GM21619 (cell line): ENCODE data around the gene MRPL39.

Source experiments
- ATAC-seq: cut with Tn5 transposase; IDR thresholded peaks from one replicate; pipeline ENCODE4 v1.9.1; 2021; ENCODE audit not compliant: unreplicated experiment

Gene MRPL39

DNA sequence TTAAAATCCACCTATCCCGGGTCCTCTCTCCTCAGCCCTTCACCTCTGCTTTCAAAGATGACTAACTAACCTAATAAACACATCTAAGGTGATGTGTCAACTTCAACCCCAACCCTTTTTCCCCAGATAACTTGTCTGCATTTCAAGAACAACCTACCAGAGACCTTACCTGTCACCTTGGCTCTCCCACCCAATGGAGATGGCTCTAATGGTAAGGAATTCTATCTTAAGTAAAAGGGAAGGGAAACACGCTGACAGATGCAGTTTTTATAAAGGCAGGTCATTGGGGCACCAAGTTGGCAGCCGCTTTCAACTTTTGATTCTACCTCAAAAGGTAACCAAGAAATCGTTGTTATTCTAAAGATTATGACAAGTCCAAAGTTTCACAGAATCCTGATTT, 37.6 kb downstream of the MRPL39 start:
- no peak for ATAC-seq

DNA sequence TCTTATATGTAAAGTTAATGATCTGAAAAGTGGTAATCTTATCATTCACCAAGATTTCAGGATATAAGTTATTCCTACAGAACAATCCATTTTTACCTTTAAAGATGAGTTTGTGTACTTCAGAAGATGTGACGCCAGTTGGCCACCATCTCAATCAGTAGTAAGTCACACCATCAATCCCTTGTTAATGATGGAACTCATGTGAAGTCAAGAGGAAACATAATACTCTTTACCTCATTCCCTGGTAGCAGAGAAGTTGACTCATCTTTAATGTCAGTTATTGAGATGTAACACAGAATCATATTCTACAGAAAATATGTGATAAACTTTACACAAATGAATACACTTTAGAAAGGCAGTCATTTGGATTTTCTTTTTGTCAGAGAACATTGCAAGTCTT, 38.2 kb downstream of the MRPL39 start:
- ATAC-seq: no peak

DNA sequence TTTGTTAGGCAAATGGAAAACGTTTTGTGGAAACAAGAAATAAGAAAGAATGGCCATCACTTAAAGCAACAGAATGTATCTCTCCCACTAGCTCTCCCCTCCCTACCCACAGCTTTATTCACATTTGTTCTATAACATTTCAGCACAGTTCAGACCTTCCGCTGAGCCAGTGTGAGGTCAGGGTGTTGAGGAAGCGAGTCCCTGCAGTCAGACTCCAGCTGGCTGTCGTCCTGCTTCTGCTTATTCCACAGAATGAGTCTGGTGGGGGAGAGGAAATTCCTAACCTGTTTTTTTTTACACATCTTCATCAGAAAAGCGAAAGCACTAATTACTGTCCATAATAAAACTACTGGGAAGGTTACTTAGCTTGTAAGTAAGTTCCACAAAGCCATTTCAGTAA, 39.0 kb downstream of the MRPL39 start:
- ATAC-seq: no peak

DNA sequence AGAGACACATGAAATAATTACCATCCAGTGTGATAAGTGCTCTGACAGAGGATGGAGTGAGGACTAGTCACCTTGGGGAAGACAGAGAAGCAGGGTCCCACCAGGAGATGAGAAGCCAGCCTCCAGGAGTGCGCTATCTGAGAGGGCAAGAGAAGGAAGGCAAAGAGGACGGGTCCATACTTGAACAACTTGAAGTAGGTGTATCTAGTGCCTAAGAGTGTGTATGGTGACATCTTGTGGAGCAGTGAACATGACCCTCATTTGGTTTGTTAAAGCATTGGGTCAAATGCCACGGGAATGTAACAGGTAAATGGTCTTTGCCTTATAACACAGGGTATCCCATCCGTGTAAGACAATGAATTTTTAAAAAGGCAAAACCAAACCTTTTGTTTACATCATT, 39.8 kb downstream of the MRPL39 start:
- ATAC-seq: no peak

DNA sequence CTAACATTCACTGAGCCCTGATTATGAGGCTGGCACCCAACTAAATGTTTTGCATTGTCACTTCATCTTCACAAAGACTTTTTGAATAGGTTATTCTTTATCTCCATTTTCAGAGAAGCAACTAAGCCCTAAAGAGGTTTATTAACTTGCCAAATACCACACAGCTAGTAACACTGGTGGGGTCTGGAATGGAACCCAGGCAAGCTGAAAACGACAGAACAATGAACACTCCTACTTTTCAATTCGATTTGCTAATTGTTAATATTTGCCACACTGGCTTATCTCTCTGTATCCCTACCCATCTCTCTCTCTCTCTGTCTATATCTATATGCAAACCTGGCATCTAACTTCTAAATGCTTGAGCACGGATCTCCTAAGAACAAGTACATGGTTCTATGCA, 40.6 kb downstream of the MRPL39 start:
- no peak for ATAC-seq

DNA sequence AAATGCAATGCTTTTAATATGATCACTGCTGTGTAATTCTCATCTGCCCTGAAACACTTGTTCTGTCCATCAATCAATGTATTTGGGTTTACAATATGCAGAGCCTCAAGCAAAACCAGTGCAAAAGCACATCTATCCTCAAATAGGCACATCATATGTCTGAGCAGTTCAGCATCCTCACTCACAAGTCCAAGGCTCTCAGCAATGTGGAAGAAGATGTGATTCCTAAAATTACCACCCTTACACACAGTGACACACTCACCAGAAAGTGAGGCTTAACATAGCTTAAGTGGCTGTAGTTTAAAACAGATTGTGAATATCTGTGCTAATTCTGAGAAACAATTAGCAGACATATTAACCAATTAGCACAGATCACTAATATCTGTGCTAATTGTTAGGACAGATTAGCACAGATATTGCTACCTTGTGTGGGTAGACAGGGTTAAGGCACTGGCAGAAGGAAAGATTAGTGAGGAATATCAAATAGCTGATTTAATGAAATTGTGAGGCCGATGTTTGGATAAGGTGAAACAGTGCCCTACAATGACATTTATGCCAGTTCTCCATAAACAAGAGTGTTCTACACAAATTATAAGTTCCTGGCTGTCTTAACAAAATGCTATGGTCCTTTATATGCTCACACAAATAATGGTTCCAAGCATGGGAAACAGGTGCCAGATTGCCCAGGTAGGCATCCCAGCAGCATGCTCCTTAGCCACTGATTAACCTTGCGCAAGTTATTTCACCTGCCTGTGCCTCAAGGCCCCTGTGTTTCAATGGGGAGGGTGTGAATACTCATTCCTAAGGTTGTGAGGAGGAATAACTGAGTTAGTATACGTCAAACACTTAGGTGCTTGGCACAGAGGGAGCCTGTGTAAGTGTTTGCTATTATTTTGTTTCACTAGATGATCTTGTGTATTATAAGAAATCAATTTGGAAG, 41.7 kb downstream of the MRPL39 start:
- ATAC-seq: no peak

DNA sequence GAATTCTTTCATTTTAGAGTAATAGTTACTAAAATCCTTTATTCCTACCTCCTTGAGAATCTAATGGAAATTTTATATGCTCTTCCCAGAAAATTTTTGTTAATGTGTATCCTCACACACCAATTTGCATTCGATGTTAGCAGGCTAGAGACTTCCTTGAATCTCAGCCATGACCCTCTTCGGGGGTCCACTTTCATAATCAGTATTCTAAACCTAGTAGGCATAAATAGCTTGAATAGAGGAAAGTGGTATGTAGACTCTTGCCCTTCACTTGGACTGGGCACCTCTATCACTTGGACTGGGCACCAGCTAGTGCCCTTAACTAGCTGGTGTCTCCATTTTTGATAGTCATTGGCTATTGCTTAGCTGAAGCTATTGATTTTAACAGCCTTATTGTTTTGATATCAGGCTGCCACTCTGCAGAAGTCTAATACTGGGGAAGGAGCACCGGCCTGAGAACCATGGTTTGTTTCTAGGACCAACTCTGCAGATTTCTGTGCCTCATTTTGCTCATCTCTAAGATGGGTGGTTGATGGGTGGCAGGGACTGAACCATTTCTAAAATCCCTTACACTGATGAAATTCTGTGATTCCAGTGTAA, 42.8 kb downstream of the MRPL39 start:
- ATAC-seq: no peak

DNA sequence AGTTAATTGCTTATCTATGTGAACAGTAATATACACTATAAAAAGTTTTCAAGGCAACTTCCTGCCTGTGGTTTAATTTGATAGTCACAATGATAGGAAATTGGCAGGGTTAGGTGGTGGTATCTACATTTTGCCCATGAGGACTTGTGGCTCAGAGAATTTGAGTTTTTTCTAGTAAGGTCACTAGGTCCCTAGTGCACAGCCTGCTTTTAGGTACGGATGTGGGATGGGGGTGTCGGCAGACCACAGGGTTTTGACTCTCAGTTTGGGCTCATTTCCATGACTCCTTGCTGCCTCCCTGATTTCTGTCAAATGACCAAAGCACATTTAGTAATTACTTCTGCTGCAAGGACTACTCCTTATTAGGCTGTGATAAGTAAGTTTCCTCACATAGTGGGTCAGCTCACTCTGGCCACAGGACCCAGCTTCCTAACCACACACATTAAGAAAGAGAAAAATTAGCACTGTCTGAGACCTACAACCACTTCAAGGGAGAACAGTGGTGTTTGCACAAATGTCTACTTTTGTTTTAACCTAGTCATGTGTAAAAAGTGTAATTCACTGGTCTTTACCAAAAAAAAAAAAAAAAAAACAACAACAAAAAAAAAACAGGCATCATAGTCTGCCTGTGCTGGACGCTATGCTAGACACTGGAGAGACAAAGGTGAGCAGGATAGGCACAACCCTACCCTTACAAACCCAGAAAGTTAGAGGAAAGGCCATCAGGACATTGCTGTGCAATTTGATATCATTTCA, 43.7 kb downstream of the MRPL39 start:
- no peak for ATAC-seq

DNA sequence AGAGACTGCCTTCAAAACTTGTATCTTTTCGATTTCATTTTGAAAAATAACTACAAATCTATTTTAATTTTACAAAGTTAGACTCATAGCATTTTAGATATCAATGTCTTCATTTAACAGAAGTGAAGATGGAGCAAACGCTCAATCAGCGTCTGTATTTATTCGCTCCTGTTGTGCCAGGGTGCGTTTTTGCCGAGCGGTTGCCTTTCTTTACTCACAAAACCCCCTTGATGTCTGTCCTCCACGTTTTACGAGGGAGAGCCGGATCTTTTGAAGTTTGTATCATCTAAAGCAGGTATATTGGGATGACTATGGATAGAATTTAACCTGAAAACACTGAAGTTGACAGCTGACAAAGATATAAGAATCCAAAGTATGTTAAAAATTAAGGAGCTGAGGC, 44.6 kb downstream of the MRPL39 start:
- ATAC-seq: no peak

DNA sequence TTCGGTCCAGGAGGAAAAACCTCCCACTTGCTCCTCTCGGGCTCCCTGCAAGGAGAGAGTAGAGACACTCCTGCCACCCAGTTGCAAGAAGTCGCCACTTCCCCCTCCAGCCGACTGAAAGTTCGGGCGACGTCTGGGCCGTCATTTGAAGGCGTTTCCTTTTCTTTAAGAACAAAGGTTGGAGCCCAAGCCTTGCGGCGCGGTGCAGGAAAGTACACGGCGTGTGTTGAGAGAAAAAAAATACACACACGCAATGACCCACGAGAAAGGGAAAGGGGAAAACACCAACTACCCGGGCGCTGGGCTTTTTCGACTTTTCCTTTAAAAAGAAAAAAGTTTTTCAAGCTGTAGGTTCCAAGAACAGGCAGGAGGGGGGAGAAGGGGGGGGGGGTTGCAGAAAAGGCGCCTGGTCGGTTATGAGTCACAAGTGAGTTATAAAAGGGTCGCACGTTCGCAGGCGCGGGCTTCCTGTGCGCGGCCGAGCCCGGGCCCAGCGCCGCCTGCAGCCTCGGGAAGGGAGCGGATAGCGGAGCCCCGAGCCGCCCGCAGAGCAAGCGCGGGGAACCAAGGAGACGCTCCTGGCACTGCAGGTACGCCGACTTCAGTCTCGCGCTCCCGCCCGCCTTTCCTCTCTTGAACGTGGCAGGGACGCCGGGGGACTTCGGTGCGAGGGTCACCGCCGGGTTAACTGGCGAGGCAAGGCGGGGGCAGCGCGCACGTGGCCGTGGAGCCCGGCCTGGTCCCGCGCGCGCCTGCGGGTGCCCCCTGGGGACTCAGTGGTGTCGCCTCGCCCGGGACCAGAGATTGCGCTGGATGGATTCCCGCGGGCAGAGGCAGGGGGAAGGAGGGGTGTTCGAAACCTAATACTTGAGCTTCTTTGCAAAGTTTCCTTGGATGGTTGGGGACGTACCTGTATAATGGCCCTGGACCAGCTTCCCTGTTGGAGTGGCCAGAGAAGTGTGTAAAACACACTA, 45.3 kb downstream of the MRPL39 start:
- ATAC-seq: peak; percentile 49

DNA sequence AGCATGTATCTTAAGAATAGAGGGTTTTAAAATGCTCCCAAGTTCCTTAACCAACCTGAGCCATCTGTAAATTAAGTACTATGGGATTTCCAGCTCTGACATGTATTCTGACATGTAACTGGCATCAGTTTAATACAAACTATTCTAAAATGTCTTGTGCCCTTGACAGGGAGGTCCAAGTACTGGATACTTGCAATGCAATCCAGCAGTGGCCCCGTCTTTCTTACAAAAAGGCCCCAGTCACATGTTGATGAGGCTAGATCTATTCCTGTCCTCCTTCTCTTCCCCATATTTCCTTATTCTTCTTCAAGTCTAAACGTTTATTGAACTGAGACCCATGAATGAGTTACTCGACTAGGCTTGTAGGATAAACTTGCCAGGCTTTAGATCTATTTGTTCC, 46.4 kb downstream of the MRPL39 start:
- no peak for ATAC-seq

DNA sequence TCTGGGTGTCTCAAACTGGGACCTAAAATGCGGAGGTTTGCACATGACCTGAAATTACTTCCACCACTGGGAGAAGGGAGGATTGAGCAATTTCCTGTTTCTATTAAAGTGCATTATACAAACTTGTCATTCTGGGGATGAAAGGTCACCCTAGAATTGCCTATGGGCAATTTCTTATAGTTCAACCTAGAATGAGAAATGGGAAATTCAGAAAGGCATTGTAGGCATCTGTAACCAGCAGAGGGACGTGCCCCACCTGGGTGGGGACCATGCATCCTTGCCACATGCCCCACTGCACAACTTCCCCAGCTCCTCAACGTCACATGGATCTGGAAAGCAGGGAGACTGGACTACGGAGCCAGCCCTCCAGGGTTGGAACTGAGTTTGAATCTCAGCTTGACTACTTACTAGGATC, 47.0 kb downstream of the MRPL39 start:
- ATAC-seq: no peak

DNA sequence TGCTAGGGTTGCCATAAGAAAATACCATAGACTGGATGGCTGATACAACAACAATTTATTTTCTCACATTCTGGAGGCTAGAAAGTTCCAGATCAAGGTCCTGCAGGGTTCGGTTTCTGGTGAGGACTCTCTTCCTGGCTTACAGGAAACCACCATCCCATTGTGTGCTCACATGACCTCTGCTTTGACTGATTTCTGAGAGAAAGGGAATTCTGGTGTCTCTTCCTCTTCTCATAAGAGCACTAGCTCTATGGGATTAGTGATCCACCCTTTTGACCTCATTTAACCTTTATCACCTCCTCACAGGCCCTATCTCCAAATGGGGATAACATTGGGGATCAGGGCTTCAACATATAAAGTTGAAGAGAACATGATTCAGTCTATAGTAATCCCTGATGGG, 47.5 kb downstream of the MRPL39 start:
- ATAC-seq: no peak

DNA sequence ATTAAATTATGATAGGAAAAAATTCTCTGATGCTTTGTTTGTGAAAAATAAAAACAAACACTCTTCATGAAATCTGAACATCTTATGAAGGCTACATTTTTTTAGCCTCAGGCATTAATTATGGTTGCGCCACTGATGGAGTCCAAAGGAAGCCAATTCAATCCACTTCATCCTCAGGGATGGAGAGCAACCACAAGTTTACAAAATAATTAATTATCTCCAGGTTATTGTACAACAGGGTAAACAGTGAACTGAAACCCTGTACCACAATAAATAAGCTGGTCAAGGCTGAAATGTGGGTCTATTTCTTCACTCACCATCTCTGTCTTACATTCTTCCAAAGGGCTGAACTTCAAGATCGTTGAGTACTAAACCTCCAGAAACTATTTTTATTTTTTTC, 49.2 kb downstream of the MRPL39 start:
- no peak for ATAC-seq

DNA sequence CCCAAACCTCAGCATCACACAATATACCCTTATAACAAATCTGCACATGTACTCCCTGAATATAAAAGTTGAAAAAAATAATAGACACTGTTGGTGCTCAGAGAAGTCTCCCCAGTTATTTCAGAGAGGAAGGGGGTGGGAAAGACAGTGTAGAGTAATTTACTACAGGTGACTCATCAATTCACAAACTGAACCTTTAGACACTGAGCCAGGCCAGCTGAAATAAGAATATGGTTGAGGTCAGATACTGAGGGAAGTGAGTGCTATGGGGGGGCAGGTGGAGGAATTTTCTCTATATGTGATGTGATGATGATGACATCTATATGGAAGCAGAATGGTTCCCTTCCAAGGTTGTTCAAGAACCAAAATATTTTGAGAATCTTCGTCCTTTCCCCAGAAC, 50.1 kb downstream of the MRPL39 start:
- no peak for ATAC-seq

DNA sequence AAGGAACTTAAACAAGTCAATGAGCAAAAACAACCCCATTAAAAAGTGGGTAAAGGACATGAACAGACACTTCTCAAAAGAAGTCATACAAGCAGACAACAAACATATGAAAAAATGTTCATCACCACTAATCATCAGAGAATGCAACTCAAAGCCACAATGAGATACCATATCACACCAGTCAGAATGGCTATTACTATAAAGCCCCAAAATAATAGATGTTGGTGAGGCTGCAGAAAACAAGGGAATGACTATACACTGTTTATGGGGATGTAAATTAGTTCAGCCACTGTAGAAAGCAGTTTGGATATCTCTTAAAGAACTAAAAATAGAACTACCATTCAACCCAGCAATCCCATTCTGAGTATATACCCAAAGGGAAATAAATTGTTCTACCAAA, 51.2 kb downstream of the MRPL39 start:
- ATAC-seq: no peak

DNA sequence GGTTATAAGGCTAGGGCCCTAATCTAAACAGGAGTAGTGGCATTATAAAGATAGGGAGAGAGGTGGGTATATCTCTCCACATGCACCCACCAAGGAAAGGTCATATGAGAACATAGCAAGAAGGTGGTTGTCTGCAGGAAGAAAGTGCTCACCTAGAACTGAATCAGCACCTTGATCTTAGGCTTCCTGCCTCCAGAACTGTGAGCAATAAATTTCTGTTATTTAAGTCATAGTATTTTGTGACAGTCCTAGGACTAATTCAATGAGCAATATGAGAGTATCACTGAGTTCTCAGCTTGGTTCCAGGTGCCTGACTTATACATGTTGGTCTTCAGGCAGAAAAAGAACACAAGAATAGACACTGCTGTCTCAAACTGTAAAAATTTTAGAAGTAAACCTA, 51.8 kb downstream of the MRPL39 start:
- ATAC-seq: no peak

DNA sequence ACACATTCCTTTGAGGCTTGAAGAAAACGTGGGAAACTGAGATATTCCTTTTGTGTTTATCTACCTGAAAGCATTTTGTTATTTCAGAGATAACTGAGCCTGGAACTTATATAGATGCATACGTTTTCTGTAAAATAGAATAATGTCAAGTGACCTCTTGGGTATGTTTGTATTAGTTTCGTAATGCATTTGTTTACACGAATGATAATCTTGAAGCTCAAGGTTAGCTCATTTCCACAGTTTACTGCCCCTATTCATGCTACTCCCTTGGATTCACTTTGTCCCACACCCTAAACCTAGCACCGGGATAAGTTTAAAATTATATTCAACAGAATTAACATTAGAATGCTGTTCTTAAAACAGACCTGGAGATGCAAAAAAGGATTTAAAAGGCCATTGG, 54.4 kb downstream of the MRPL39 start:
- no peak for ATAC-seq

DNA sequence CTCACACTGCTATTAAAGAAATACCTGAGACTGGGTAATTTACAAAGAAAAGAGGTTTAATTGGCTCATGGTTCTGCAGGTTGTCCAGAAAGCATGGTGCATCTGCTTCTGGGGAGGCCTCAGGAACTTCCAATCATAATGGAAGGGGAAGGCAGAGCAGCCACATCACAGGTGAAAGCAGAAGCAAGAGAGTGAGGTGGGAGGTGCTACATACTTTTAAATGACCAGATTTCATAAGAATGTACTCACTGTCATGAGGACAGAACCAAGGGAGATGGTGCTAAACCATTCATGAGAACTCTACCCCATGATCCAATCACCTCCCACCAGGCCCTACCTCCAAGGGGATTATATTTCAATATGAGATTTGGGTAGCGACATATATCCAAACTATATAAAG, 55.7 kb downstream of the MRPL39 start:
- no peak for ATAC-seq

DNA sequence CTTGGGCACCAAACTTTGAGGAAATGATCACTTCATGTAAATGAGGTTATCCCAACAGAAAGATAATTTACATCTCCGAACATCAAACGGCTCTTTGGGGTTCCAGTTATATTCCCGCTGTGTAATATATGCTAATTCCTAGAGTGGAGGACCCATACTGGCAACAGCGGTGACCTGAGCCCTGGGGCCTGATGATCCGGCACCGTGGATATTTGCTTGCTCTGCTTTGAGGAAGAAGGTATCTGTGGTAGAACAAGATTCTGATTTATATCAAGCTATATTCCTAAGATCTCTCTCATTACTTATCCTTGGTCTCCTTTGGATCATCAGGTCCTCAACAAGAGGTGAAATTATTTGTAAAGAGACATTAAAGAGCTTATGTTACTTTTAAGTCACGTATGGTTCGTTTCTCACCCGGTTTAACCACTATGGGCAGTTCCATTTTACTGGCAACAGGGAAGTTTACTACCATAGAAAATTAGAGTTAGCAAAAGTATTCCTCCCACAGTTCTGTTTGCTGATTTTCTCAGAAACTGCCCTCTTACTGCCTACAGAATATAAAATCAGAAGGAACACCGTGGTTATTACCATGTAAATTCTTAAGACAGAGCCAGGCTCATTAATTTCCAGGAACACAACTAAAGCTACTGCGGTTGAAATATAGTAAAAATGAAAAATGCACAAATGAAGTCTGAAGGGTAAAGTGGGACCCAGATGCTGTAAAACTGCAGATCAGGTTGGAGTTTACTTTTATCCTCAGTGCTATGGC, 56.7 kb downstream of the MRPL39 start:
- no peak for ATAC-seq
